ENCODE data around the gene HMGB1.

HMGB1 gene

GRCh38 chr13:30465593-30466357 lies at the start of gene HMGB1:
TSS of gene HMGB1 (minus strand) at chr13:30465936. CDS start at chr13:30463680, 2,256 bp downstream.
- DNase-seq = peak; percentile 95

- no peak for DNase-seq
Measured at GRCh38 chr13:30510811-30511371, 45.2 kb upstream of the HMGB1 start.

- no peak for DNase-seq
Measured at GRCh38 chr13:30510091-30510490, 44.4 kb upstream of the HMGB1 start.

DNA sequence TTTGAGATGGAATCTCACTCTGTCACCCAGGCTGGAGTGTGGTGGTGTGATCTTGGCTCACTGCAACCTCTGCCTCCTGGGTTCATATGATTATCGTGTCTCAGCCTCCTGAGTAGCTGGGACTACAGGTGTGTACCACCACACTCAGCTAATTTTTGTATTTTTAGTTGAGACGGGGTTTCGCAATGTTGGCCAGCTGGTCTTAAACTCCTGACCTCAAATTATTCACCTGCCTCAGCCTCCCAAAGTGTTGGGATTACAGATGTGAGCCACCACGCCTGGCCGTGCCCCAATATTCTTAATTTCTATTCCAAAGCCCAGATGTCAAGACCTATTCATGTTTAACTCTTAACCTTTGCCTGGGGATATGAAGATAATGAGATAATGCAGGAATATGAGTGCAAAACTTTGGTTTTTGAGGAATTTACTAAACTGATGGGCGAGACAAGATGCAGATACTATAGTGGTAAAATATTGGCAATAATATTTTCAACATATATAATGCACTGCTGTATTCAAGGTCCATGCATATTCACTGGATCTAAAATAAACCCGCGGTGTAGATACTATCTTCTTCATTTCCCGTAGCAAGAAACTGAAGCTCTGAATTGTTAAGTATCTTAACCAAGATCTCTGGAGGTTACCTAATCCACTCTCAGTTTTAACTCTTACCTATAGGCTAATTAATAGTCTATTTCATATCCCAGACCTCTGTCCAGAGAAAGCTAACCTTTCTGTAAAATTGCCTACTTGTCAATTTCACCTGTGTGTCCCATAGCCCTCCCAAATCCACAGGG lies 43.7 kb upstream of the HMGB1 start:
- no peak for DNase-seq

GRCh38 chr13:30504081-30504480 lies 38.3 kb upstream of the HMGB1 start:
- no peak for DNase-seq

GRCh38 chr13:30502237-30502636 lies 36.5 kb upstream of the HMGB1 start:
- no peak for DNase-seq

DNA sequence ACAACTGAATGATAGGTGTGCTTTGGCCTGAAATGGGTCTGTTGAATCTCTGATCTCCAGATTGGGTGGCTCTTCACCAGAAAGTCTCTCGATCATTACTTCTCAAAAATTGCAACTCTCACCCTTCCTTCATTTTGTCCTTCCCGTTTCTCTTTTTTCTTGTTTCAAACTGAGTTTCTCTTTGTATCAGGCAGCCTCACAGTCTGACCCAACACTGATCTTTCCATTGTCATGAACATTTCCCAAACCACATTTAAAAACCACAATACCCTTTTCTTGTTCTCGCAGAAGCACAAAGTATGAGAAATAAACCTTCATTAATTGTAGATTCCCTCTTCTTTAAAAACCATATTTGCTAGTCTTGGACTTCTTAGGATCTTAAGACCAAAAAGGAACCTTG lies 33.6 kb upstream of the HMGB1 start:
- DNase-seq = no peak

DNA sequence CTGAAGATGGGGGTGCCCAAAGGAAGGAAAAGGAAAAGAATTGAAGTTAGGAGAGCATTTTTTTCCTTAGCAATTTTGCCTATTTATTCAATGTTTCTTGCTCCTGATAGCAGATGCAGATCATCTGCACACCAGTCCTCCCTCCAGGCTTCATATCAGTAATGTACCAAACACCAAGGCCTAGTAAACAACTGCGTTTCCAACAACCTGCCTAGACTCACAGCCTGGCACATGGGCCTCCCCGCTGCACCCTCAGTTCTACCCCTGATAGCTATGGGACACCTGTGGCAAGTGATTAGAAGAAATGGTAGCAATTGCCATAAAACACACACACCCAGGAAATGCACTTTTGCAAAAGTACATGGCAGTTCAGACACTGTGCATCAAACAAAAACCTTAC lies 30.4 kb upstream of the HMGB1 start:
- no peak for DNase-seq

- DNase-seq = no peak
Measured at GRCh38 chr13:30495746-30496145, 30.0 kb upstream of the HMGB1 start.

- no peak for DNase-seq
Measured at GRCh38 chr13:30493658-30494381, 28.1 kb upstream of the HMGB1 start.

GRCh38 chr13:30487075-30487470 lies 21.3 kb upstream of the HMGB1 start:
- no peak for DNase-seq

- no peak for DNase-seq
Measured at GRCh38 chr13:30486230-30487074, 20.7 kb upstream of the HMGB1 start.

DNA sequence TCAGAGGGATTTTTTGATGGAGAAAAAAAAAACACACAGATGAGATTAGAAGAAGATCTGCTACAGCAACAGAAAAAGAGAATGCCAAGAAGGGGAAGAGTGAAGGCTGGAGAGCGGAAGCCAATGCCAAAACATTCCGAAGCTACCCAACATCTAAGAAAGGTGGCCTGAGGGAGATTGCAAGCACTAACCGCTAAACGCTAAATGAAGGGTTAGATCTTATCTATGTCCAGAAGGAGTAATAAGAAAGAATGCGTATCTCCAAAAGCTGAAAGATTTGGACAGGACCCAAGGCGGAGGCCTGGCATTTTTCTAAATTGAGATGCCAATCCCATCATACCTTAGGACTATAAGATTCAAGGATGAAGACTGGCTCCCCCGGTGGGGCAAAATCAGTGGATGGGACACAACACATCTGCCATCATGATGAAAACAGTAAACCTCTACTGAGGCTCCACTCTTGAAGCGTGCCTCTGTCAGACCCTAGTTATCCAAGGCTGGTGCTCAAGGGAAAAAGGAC lies 15.6 kb upstream of the HMGB1 start:
- DNase-seq = no peak

GRCh38 chr13:30480292-30480950 lies 14.7 kb upstream of the HMGB1 start:
- DNase-seq = no peak

GRCh38 chr13:30479883-30480219 lies 14.1 kb upstream of the HMGB1 start:
- no peak for DNase-seq

GRCh38 chr13:30479154-30479882 lies 13.6 kb upstream of the HMGB1 start:
- DNase-seq = no peak

- DNase-seq = no peak
Measured at GRCh38 chr13:30477346-30478195, 11.8 kb upstream of the HMGB1 start.

GRCh38 chr13:30473675-30474074 lies 7.9 kb upstream of the HMGB1 start:
- DNase-seq = no peak

GRCh38 chr13:30466841-30467252 lies 1.1 kb upstream of the HMGB1 start:
- DNase-seq = no peak

GRCh38 chr13:30466358-30466714 lies 600 bp upstream of the HMGB1 start:
- no peak for DNase-seq
